Stimulated activated naive CD4-positive, alpha-beta T cell (primary cell): ENCODE measurements around the gene CEP164.

Source experiments
- DNase-seq, 6 experiments: peaks; one replicate each; lab custom pipeline; 2025; lab: John Stamatoyannopoulos, UW

The CEP164 gene

DNA sequence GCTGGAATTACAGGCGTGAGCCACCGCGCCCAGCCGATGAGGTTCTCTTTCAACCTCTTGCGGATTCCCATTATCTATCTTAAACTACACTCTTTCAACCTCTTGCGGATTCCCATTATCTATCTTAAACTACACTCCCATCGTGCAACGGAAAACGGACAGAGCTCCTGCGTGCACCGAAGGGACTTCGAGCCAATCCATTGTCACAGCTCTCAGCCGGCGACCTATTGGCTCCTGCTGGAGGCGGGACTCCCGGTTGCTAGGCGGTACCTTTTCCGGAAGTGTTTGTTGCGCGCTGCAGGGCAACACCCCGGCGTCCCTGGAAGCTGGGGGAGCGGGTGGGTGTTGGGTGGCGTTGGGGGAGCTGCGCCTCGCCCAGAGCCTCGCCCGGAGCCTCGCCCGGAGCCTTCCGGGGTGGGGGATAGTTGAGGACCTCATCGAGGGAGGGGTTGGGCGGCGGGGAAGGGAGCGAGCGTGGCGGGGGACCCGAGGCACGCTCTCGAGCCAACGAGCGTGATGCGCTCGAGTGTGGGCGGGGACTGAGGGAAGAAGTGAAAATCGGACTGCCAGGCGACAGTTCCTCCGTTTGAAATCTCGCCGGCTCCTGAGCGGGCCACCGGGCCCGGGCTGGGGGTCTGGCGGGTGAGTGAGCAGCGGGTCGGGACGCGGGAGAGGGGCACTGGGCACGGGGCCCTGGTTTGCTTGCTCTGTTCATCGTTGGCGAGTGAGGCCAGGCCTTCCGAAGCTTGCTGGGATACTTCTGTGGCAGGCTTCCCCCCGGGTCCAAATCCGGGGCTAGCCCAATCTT lies at the start of gene CEP164:
CEP164 (plus strand) TSS at position 288 of the 808 bp plus-strand sequence. CDS start 10,733 bp downstream, outside the sequence.
- peak; percentile 88 to 95 (median 92) for DNase-seq

- DNase-seq, result no peak
Measured at GRCh38 chr11:117278347-117278746, 49.3 kb upstream of the CEP164 start.

- no peak for DNase-seq
Measured at GRCh38 chr11:117279711-117280376, 47.8 kb upstream of the CEP164 start.

- DNase-seq, result no peak
Measured at GRCh38 chr11:117281159-117281558, 46.5 kb upstream of the CEP164 start.

DNA sequence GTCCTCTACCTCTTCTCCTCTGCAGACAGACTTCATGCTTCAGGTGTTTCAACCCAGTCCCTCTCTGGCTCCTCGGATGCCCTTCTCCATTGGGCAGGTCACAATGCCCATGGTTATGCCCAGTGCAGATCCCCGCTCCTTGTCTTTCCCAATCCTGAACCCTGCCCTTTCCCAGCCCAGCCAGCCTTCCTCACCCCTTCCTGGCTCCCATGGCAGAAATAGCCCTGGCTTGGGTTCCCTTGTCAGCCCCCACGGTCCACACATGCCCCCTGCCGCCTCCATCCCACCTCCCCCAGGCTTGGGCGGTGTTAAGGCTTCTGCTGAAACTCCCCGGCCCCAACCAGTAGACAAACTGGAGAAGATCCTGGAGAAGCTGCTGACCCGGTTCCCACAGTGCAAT lies 45.8 kb upstream of the CEP164 start:
- DNase-seq, result no peak

DNA sequence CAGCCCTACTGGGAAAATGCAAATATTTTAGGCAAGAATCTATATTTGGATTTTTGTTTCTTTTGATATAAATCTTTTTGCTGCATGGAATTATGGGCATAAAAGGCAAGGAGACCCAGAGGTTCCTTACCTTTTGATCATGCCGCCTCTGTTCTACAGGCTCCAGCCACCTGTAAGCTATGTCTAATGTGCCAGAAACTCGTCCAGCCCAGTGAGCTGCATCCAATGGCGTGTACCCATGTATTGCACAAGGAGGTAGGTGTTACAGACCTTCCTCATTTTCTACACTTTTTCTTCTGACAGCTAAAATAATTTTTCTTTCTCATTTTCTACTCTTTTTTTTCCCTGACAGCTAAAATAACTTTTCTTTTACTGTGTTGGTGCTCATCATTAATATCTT lies 44.7 kb upstream of the CEP164 start:
- DNase-seq, result no peak

DNA sequence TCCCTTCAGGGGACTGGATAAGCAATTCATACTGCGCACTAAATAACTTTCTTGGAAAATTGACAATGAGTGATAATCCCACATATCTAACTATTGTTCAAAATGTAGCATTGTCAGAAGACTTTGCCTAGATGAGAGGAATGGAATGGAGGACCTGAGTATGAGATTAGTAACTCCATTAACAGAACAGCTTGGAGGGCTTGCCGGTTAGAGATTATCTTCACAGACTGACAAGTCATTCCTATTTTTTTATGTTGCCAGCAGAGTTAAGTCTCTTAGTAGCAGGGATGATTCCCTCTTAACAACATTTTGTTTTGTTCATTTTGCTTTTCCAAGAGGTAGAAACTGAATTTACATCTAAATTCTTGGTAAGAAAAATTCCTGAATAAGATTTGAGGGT lies 43.6 kb upstream of the CEP164 start:
- DNase-seq, result no peak

- DNase-seq, result no peak
Measured at GRCh38 chr11:117286588-117286987, 41.1 kb upstream of the CEP164 start.

DNA sequence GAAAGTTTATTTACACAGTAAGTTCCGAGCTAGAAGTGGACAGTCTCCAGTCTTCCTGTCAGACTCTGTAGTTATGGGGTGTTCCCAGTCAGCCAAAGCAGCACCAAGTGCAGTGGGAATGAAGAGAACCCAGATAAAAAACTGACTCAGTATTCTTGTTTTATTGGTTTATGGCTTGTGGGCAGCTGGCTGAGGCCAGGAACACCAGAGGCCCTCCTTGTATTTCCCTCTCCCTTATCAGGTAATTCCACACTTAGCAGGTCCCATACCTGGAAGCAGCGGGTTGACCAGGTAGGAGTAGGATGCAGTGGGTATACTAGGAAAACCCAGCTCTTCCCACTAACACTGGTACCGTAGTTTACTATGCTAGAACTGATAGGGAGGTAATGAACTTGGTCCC lies 40.0 kb upstream of the CEP164 start:
- no peak for DNase-seq

- no peak for DNase-seq
Measured at GRCh38 chr11:117289795-117290194, 37.9 kb upstream of the CEP164 start.

GRCh38 chr11:117290809-117291396 lies 36.8 kb upstream of the CEP164 start, which contains the start of gene BACE1-AS:
Gene BACE1-AS, plus strand, starts transcription at chr11:117291346.
- DNase-seq, result no peak

DNA sequence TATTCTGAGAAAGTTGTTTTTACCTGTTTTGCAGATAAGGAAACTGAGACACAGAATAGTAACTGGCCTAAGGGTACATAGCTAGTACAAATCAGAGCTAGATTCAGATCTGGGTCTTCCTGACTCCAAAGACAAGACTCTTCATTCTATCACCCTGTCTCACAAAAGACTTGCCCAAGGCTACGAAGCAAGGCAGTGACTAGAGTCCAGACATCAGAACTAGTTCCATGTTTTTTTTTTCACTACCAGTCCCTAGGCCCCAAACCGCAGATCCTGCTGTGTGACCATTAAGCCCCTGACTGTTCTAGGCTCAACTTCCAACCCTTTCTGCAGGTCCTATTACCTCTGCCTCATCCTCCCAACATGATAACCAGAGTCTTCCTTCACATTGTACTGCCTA lies 35.0 kb upstream of the CEP164 start:
- no peak for DNase-seq

GRCh38 chr11:117295438-117296137 lies 32.1 kb upstream of the CEP164 start:
- DNase-seq, result no peak

DNA sequence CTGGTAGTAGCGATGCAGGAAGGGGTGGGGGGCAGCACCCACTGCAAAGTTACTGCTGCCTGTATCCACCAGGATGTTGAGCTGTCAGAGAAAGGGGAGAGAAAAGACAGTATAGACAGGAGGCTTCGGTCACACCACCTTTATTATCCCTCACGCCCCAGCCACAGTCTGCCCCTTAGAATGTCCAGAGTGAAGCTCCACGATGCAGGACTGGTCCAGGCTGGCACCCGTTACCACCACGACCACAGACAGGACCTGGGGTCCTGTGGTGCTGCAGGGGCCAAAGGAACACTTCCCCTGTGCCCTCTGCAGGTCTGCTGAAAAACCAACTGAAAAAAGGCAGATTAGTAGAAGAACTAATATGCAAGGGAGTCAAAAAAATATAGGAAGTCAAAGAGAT lies 30.8 kb upstream of the CEP164 start:
- no peak for DNase-seq

- no peak for DNase-seq
Measured at GRCh38 chr11:117298195-117298594, 29.5 kb upstream of the CEP164 start.

DNA sequence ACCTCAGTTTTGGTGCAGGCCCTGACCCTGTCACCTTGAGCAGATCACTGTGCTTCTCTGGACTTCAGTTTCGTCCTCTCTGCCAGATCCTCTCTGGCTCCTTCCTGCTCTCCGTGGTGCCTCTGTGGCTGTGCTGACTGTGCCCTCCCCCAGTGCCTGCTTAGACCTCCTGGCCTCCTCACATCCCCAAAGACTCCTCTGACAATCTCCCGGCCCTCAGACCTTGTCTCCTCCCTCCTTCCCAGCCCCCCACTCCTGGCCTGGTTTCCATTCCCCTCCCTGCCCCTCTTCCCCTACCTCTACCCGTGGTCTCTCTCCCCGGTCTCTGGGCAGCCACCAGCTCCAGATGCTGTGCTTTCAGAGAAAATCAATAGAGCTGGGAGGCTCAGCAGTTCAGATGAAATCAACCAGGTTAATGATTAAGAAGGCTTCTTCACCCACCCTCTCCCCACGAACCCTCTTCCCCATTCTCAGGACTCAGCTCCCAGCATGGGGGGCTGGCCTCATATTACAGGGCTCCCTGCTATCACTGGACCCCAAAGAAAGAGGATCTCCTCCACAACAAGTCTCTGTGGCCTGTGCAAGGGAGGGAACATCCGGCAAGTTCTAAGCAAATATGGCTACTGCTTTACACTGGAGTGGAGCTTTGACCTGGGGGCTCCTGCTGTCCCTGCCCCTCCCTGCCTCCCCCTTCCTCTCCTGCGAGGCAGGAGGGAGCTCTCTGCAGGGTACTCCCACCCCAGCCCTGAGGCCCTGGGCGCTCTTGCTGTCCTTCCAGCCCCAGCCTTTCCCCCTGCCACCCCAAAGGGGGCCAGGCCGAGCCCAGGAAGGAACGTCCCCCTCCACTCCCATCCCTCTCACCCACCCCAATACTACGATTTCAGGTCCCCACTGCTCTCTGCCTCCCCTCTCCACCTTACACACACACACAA lies 28.0 kb upstream of the CEP164 start:
- DNase-seq, result no peak

- no peak for DNase-seq
Measured at GRCh38 chr11:117300283-117300663, 27.4 kb upstream of the CEP164 start.

GRCh38 chr11:117300773-117301172 lies 26.9 kb upstream of the CEP164 start:
- no peak for DNase-seq

- no peak for DNase-seq
Measured at GRCh38 chr11:117302228-117302627, 25.4 kb upstream of the CEP164 start.

- DNase-seq, result no peak
Measured at GRCh38 chr11:117303101-117303500, 24.6 kb upstream of the CEP164 start.

DNA sequence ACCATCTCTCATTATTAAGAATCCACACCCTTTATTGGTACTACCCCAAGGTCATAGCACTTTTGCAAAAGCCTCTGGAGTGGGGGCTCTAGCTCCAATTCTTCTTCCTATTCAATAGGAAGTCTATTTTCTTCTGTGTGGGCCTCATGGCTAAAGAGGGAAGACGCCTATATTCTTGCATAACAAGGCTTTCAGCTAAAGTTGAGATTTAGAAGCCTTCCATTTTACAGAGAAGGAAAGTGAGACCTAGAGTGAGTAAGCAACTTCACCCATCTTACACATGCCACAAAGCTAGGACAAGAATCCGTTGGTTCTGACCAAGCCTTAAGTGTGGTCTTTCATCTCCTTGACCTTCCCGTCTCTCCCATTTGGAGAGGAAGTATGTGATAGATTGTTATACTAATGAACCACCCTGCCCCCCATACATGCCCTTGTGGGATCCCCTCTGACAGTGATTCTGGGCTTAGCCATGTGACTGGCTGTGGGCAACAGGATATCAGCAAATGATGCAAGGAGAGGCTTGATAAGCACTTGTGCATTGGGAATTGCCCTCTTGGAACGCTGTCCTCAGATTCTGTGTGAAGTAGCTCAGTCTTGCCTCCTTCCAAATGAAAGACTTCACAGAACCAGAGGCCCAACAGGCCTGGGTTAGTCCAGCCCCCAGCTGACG lies 23.9 kb upstream of the CEP164 start:
- no peak for DNase-seq
